Measurements from ENCODE around the gene KIAA1755.
"Not testable (repeated sequence)": the region's sequence is repeated elsewhere in the genome, so short reads cannot be mapped to it uniquely, and the experiment has no call there.

KIAA1755 gene

GRCh38 chr20:38260025-38260377 lies 534 bp downstream of the KIAA1755 start:
- no peak for DNase-seq

- no peak for DNase-seq
Observed at GRCh38 chr20:38258545-38259215, 1.9 kb downstream of the KIAA1755 start.

DNA sequence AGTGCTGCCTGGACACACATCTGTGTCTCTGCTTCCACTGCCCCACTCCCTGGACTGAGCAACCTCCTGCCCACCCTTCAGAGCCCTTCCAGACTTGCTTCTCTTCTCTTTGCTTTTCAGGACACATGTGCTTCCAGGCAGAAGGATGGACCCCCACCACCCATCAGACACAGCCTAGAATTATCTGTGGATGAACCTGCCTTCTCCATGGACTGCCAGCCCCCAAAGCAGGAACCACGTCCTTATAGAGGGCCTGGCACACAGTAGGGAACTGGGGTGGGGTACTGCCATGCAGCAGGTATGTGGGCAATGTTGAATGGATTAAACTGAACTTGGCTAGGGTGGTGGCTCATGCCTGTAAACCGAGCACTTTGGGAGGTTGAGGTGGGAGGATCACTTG lies 3.6 kb downstream of the KIAA1755 start:
- DNase-seq, result no peak

DNA sequence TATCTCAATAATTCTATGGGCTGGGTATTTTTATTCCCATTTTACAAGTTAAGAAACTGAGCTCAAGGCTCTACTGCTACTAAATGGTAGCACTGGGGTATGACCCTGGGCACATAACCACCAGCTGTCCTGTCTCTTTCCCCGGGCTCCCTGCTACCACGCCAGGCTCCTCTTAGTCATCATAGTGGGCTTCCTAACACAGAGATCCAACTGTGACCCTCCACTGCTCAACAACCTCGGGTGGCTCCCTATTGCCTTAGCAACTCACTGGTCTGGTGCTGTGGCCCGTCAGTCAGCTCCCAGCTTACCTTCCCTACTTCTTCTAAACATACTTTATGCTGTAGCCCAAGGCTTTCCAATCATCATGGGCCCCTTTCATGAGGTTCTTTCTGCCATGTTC lies 4.5 kb downstream of the KIAA1755 start:
- no peak for DNase-seq

GRCh38 chr20:38255393-38255792 lies 5.1 kb downstream of the KIAA1755 start:
- DNase-seq, result no peak

GRCh38 chr20:38254621-38255020 lies 5.9 kb downstream of the KIAA1755 start:
- not testable (repeated sequence) for DNase-seq

DNA sequence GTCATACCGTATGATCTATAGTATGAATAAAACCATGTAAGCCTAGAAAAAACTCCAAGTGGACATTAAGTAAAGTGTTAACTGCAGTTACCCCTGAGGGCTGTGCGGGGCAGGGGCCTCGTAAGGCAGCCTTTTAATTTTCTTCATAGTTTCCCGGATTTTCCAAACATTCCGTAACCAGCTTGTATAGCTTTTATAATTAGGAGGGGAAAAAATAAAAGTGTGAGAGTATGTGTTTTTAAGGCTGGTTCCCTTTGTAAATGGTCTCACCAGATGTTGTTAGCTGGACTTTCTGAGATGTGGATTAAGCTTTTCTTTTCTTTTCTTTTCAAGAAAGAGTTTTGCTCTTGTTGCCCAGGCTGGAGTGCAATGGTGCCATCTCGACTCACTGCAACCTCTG lies 7.0 kb downstream of the KIAA1755 start:
- no peak for DNase-seq

- DNase-seq, result no peak
Observed at GRCh38 chr20:38252292-38253288, 7.9 kb downstream of the KIAA1755 start.

DNA sequence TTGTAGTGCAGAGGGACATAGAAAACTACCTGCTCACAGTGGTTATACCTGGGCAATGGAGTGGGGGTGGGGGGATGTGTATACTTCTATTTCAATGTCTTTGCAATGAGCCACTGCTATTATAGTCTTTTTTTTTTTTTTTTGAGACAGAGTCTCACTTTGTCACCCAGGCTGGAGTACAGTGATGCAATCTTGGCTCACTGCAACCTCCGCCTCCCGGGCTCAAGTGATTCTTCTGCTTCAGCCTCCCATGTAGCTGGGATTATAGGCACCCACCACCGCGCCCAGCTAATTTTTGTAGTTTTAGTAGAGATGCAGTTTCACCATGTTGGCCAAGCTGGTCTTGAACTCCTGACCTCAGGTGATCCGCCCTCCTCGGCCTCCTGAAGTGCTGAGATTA lies 9.1 kb downstream of the KIAA1755 start:
- not testable (repeated sequence) for DNase-seq

GRCh38 chr20:38250609-38251008 lies 9.9 kb downstream of the KIAA1755 start:
- DNase-seq, result no peak

DNA sequence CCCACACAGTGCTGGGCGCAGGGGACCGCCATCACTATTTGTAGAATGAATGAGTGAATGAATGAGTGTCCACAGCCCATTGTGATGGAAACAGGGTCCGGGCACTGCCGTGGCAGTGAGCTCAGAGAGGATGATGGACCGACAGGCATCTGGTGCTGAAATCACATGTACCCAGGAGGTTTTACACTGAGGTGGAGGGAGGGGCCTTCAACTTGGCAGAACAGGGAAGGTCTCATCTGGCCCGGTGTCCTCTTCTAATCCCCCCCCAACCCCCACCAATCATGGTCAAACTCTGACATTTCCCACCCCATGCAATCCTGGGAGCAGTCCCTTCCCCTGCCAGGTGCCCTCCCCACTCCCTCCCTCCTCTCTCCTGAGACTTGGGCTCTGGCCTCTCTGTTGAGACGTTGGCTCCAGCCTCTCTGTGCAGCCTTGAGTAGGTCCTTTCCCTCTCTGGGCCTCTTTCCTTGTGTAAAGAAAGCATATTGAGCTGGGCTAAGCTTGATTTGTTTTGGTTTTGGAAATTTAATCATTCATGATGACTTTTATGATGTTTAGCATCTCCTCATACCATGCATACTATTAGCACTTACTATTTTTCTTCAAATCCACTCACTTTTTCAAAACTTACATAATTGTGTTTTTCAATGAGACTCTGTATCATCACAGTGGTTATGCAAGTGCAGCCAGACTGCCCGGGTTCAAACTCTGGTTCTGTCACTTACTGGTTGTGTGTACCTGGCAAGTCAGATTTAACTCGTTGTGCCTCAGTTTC lies 10.8 kb downstream of the KIAA1755 start:
- no peak for DNase-seq

DNA sequence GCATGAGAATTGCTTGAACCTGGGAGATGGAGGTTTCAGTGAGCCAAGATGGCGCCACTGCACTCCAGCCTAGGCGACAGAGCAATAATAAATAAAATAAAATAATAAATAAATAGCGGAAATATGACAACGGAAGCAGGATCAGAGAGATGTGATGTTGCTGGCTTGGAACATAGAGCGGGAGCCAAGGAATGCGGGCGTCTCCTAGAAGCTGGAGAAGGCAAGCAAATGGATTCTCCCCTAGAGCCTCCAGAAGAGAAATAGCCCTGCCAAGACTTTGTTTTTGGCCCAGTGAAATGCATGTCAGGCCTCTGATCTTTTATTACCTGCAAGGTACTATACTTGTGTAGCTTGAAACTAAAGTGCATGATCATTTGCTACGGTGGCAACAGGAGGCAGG lies 12.4 kb downstream of the KIAA1755 start:
- no peak for DNase-seq

DNA sequence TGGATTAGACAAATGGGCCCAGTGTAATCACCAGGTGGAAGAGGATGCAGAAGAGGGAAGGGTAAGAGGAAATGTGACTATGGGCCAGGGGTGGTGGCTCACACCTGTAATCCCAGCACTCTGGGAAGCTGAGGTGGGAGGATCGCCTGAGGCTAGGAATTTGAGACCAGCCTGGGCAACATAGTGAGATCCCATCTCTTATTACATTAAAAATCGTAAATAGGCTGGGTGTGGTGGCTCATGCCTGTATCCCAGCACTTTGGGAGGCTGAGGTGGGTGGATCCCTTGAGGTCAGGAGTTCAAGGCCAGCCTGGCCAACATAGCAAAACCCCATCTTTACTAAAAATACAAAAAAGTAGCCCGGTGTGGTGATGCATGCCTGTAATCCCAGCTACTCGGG lies 12.8 kb downstream of the KIAA1755 start:
- not testable (repeated sequence) for DNase-seq

GRCh38 chr20:38247166-38247509 lies 13.4 kb downstream of the KIAA1755 start:
- DNase-seq, result no peak

DNA sequence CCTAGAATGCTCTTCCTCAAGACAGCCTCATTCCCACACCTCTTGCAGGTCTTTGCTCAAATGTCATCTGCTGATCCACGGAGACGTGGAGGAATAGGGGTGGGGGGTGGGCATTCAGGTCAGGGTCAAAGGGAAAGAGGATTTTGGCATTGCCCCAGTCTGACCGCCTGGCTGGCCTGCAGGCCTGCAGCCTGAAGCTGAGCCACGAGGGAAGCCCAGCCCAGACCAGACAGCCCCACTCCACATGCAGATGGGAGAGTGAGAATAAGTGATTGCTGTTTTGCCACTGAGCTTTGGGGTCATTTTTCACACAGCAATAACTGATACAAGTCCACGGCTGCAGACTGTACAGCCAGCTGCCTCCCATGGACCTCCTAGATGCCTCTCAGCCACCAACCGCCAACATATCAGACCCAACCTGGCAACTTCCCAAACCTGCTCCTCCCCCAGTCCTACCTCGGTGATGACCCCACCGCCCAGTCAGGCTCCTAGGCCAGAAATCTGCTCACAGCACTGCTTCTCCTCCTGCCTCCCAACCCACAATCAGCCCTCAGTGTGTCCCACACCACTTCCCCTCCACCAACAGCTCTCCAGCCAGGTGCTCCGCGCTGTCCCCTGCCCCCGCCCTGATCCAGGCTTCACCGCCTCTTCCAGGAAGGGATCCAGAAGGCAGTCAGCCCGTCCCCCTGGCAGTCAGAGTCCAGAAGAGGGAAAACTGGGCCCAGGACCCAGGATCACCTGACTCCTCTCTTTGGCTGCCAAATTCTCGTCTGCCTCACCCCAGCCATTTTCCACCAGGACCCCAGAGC lies 14.0 kb downstream of the KIAA1755 start:
- no peak for DNase-seq

DNA sequence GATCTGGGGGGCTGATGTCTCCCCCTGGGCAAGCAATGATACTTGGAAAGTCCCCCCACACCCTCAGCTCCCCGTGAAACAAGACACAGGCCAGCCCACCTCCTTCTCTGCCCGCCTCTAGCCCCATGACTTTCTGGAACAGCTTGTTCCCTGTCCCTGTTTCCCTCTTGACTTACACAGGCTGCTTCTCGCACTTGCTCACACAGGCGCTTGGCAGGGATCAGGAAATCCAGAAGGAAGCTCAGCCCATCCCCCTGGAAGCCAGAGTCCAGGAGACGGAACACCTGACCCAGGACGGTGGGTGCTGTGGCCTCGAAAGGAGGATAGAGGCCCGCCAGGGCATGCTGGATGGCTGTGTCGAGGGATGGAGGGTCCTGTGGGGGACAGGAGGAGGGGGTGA lies 14.8 kb downstream of the KIAA1755 start:
- DNase-seq, result no peak

DNA sequence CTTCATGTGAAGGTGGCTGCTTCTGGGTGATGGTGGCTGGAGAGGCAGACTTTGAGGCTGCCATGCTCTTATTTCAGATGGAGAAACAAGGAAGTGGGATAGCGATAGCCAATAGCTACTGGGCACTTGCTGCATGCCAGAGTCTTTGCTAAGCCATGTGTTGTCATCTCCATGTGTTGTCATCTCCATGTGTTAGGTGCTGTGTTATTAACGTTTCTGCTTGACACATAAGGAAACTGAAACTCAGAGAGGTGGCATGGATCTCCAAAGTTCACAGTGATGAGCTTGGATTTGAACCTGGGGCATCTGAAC lies 16.9 kb downstream of the KIAA1755 start:
- DNase-seq, result no peak

- DNase-seq, result no peak
Observed at GRCh38 chr20:38242848-38243708, 17.5 kb downstream of the KIAA1755 start.

DNA sequence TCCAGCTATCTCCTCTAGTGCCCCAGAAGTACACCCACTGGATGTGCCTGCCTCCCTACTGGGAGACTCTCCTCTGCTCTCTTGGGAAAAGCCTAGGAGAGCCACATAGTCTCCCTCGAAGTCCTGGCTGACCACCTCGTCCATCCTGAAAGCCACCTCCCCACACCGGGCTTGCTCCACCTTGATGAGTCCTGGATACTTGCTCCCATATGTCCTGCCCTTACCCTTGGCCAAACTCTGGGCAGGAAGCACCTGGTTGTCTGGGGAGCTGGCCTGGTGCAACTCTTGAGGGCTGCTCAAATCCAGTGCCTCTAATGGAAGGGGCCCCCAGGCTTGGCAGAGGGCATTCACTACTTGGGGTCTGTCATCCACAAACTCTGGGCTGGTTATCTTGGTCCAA lies 19.3 kb downstream of the KIAA1755 start:
- DNase-seq, result no peak

- DNase-seq, result no peak
Observed at GRCh38 chr20:38239441-38239840, 21.1 kb downstream of the KIAA1755 start.

DNA sequence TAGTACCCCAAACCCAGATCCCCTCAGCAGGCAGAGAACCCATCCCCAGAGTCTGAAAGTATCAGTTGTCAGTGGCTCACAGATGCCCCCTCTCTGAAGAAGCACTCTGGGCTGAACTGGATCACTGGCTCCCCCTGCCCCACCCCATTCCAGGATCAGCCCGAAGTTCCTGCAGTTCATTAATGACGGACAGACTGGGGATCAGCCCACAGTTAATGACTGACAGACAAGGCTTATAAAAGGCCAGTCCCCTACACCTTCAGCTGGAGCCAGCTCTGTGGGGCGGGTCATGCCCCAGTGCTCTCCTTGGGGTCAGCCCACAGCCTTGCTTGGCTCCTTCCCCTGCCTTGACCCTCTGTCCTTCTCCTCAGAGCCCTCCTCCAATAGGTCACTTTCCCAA lies 21.7 kb downstream of the KIAA1755 start:
- no peak for DNase-seq

GRCh38 chr20:38237381-38237780 lies 23.2 kb downstream of the KIAA1755 start:
- DNase-seq, result no peak
